ENCODE results near the gene PLCL1.
"Not testable (repeated sequence)": the region's sequence is repeated elsewhere in the genome, so short reads cannot be mapped to it uniquely, and the experiment has no call there.

PLCL1 gene

DNA sequence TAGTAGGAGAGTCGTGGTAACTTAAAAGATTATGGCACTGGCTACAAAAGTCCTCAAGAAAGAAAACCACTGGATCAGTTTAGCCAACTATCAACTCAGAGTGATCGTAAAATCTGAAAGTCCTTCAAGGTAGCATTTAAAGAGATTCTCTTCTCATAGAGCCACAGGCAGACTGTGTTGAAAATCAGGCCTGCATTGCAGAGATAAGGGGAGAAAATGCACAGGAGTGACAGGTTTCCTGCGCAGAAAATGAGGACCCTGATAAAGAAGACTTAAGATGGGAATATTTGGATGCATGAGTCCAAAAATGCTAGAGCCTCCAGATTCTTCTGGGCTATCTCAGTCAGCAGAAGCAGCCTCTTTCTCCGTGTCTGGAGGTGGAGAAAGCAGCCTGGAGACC, 360.9 kb downstream of the PLCL1 start:
- no peak for DNase-seq (ENCODE audit: low read depth in 1 of 2, low spot score in 1 of 2)

DNA sequence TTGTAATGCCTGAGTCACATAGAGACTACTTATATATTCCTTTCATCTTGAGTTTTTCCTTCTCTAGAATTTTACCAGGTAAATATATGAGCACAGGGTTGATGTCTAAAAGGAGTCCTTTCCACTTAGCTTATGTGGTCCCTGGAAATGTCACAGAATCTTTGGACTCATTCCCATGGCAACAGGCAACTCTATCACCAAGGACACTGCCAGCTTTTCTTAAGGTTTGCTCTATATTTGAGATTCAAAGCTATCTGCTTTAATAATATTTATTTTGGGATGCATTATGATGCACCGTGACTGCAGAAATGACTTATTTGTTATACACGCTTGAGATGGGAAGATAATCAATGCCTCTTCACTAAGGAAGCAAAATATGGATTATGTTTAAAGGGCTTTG, 363.0 kb downstream of the PLCL1 start:
- DNase-seq (ENCODE audit: low read depth in 1 of 2, low spot score in 1 of 2), result no peak

DNA sequence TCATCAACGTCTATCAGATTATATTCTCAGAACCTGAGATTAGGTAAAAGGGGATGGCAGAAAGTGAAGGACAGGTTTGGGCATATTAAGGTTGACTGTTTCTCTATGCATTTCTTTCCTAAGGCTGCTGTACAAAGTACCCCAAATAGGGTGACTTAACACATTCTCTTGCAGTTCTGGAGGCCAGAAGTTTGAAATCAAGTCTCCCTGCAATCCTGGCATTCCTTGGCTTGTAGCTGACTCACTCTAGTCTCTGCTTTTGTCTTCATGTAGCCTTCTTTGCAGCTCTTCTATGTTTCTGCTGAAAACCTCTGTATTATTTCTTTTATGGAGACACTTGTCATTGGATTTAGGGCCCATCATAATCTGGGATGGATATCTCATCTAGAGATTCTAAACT, 364.3 kb downstream of the PLCL1 start:
- DNase-seq (ENCODE audit: low read depth in 1 of 2, low spot score in 1 of 2), result no peak

DNA sequence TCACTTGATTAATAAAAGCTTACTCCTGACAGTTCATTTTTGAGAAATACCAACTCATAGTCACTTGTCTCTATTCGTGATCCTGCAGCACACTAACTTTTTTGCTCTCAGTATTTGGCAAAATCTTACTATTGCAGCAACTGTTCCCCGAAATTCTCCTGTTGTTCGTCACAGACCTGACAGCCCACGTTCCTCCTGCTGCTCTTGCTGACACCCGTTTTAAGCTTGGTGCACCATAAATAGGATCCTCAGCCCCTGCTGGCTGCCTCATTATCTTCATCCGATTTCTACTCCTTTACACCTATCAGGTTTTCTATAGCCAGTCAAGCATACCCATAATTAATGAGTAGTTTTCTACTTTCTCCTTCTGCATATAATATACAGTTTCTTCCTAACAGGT, 368.8 kb downstream of the PLCL1 start:
- no peak for DNase-seq (ENCODE audit: low read depth in 1 of 2, low spot score in 1 of 2)

DNA sequence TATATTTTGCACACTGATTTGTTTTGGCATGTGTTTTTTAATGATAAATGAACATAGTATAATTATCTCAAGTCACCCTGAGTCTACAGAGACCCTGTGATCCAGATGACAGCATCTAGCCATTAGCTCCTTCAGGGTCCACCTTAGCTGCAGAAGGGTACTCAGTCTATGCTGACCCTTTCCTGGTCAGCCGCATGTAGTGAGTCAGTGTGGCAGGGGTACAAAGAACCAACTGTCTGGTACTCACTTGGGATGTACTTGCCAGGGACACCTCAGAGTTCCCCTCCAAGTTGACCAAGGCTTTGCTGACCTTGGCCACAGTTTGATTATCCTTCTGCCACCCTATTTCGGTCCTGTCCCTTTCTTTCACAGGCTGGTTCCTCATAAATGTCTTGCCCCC, 369.5 kb downstream of the PLCL1 start:
- no peak for DNase-seq (ENCODE audit: low read depth in 1 of 2, low spot score in 1 of 2)

DNA sequence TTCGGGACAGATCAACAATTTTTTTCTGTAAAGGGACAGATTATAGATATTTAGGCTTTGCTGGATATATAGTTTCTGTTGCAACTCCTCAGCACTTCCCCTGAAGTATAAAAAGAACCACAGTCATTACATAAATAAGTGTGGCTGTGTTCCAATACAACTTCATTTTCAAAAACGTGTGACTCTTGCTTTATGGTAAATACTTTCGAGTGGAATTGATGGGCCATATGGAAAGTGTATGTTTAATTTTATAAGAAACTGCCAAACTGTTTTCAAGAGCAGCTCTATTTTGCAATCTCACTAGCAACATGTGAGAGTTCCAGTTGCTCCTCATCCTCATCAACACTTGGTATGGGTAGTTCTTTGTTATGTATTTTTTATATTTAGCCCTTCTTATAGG, 370.9 kb downstream of the PLCL1 start:
- DNase-seq (ENCODE audit: low read depth in 1 of 2, low spot score in 1 of 2), result no peak

DNA sequence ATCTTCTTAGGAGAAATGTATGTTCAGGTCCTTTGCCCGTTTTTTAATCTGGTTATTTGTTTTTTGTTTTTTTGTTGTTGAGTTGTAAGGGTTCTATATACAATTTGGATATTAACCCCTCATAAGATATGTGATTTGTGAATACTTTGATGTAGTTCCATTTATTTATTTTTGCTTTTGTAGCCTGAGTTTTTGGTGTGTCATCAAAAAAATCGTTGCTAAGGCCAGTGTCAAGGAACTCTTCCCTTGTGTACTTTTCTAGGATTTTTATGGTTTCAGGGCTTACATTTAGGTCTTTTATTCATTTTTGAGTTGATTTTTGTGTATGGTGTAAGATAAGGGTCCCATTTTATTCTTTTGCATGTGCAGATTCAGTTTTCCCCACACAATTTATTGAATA, 372.6 kb downstream of the PLCL1 start:
- DNase-seq (ENCODE audit: low read depth in 1 of 2, low spot score in 1 of 2), result no peak

DNA sequence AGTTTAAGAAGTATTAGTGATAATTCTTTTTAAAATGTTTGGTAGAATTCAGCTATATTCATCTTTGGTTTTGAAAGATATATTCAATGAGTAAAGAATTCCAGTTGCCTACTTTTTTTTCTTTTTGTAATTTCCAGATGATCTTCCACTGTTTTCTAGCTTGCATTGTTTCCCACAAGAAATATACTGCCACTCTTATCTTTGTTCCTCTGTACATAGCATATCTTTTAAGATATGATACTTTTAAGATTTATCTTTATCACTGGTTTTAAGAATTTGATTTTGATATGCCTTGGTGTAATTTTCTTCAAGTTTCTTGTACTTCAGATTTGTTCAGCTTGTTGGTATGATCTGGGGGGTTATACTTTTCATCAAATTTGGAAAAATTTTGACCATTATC, 374.4 kb downstream of the PLCL1 start:
- no peak for DNase-seq (ENCODE audit: low read depth in 1 of 2, low spot score in 1 of 2)

DNA sequence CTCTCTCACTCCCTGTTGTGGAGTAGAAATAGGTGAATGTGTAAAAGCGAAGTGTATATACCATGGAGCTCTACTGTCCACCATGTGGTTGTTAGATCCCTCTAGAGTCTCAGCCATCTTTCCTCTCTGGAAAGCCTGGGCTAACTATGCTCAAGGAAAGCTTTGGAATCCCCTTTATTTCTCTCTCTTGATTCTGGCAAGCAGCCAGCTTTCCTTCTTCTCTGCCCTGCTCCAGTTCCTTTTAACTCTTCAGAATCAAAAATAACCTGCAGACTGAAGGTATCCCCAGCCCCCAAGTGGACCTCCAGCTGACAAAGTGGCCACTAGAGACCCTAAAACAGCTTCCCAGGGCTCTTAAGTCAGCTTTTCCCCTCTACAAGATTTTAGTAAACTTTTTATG, 381.9 kb downstream of the PLCL1 start:
- DNase-seq (ENCODE audit: low read depth in 1 of 2, low spot score in 1 of 2), result no peak

DNA sequence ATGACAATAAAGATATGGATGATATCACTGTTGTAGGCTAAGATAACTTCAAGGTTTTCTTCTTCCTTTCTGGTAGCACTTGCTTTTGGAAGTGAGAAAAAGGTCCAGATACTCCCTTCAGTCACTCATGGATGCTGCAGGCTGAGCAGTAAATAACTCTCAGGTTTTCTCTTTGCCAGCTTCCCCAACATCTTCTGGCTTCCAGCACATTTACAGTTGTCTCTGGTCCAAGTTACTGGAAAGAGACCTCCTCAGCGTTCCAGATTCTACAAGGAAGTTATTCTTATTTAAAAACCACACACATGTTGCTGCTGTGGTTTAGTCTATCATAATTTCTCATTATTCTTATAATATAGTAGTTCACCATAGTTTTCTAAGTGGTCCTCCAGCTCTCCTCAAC, 383.4 kb downstream of the PLCL1 start:
- no peak for DNase-seq (ENCODE audit: low read depth in 1 of 2, low spot score in 1 of 2)

DNA sequence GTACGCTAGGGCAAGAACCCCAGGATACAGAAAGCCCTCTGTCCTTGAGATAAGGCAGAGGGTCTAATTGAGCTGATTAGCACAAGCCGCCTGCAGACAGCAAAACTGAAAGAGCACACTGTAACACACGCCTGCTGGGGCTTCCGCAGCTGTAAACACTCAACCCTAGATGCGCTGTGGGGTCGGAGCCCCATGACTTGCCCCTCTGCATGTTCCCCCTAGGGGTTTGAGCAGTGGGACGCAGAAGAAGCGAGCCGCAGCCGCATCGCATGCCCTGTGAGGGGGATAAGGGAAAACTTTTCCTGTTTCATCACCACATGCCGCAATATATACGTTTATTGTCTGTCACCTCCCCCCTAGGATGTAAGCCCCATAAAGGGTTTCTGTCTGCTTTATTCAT, 384.6 kb downstream of the PLCL1 start:
- no peak for DNase-seq (ENCODE audit: low read depth in 1 of 2, low spot score in 1 of 2)

DNA sequence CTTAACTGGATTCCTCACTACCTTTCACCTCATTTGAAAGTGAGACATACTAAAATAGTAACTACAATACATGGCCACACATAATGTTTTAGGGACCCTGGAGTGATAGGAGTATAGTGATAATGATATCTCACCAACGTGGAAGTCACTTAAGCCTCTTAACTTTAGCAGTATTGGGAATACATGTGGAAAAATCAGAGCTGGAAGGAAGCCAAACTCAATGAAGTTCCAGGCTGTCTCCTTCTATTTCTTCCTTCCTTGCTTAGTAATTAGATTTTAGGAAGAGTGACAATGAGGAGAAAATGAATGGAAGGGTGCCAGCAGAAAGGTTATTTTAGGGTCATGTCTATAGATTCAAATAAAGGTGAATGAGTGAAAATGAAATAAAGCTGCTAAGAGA, 387.3 kb downstream of the PLCL1 start:
- no peak for DNase-seq (ENCODE audit: low read depth in 1 of 2, low spot score in 1 of 2)

DNA sequence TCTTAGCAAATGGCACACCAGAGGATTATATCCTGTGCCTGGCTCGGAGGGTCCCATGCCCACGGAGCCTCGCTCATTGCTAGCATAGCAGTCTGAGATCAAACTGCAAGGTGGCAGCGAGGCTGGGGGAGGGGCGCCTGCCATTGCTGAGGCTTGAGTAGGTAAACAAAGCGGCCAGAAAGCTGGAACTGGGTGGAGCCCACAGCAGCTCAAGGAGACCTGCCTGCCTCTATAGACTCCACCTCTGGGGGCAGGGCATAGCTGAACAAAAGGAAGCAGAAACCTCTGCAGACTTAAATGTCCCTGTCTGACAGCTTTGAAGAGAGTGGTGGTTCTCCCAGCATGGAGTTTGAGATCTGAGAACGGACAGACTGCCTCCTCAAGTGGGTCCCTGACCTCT, 392.2 kb downstream of the PLCL1 start:
- not testable (repeated sequence) for DNase-seq (ENCODE audit: low read depth in 1 of 2, low spot score in 1 of 2)
